ENCODE data around the gene C16orf95.

Gene C16orf95

GRCh38 chr16:87316450-87316922, 706 bp downstream of the C16orf95 start:
- DNase-seq (ENCODE audit: low read depth), result no peak

- no peak for DNase-seq (ENCODE audit: low read depth)
These were observed 2.2 kb downstream of the C16orf95 start for GRCh38 chr16:87314990-87315420.

- DNase-seq (ENCODE audit: low read depth), result no peak
These were observed 5.2 kb downstream of the C16orf95 start for GRCh38 chr16:87312008-87312407.

- no peak for DNase-seq (ENCODE audit: low read depth)
These were observed 5.8 kb downstream of the C16orf95 start for GRCh38 chr16:87311387-87311786.

GRCh38 chr16:87310610-87311009, 6.6 kb downstream of the C16orf95 start:
- no peak for DNase-seq (ENCODE audit: low read depth)

- no peak for DNase-seq (ENCODE audit: low read depth)
These were observed 7.3 kb downstream of the C16orf95 start for GRCh38 chr16:87309620-87310525.

GRCh38 chr16:87308826-87309225, 8.4 kb downstream of the C16orf95 start:
- no peak for DNase-seq (ENCODE audit: low read depth)

- DNase-seq (ENCODE audit: low read depth), result no peak
These were observed 10.7 kb downstream of the C16orf95 start for GRCh38 chr16:87306516-87306915.

- DNase-seq (ENCODE audit: low read depth), result no peak
These were observed 11.4 kb downstream of the C16orf95 start for GRCh38 chr16:87305505-87306391.

GRCh38 chr16:87304951-87305350, 12.2 kb downstream of the C16orf95 start:
- DNase-seq (ENCODE audit: low read depth), result no peak

- DNase-seq (ENCODE audit: low read depth), result no peak
These were observed 13.2 kb downstream of the C16orf95 start for GRCh38 chr16:87303962-87304521.

GRCh38 chr16:87303431-87303930, 13.7 kb downstream of the C16orf95 start:
- no peak for DNase-seq (ENCODE audit: low read depth)

GRCh38 chr16:87298857-87299465, 18.2 kb downstream of the C16orf95 start:
- DNase-seq (ENCODE audit: low read depth), result no peak

GRCh38 chr16:87297918-87298631, 19.1 kb downstream of the C16orf95 start:
- DNase-seq (ENCODE audit: low read depth), result no peak

GRCh38 chr16:87297407-87297806, 19.8 kb downstream of the C16orf95 start:
- no peak for DNase-seq (ENCODE audit: low read depth)

GRCh38 chr16:87295661-87296531, 21.3 kb downstream of the C16orf95 start:
- no peak for DNase-seq (ENCODE audit: low read depth)

GRCh38 chr16:87295259-87295658, 21.9 kb downstream of the C16orf95 start:
- no peak for DNase-seq (ENCODE audit: low read depth)

- DNase-seq (ENCODE audit: low read depth), result no peak
These were observed 23.2 kb downstream of the C16orf95 start for GRCh38 chr16:87293990-87294389.

GRCh38 chr16:87291944-87292343, 25.2 kb downstream of the C16orf95 start:
- DNase-seq (ENCODE audit: low read depth), result no peak

GRCh38 chr16:87288753-87289362, 28.3 kb downstream of the C16orf95 start:
- DNase-seq (ENCODE audit: low read depth), result no peak
